NK-92 (cell line): ENCODE data around the gene TNFRSF14.

ENCODE experiments used
- DNase-seq: peaks from one replicate; lab custom pipeline; 2025; ENCODE audit not compliant: unreplicated experiment; lab: John Stamatoyannopoulos, UW

TNFRSF14 gene

DNA sequence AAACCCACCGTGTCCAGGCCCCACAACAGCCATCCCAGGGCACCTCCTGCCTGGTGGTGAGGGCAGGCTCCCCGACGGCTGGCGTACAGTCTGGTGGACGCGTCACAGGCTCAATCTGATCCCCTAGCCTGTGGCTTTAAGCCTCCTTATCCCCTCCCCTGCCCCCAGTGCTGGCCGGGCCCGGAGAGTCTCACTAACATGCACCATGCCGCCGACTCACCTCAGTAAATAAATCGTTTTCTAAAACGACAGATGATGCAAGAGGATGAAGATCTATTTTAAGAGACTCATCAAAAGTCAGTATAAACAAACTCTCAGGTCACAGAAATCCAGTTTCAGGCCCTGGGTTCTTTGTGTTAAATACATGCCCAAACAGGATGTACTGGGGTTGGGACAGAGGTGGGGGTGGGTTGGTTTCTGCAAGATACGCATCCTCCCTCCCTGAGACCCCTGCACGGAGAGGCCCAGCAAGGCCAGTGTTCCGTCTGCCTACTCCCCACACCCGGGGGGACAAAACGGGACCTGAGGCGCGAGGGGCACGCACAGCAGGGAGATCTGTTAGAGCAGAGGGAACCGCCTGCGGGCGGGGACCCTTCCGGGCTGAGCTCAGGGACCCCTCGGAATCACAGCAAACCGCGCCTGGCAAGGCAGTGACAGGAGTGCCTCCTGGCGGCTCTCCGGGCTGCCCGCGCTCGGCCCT is 32.8 kb upstream of the TNFRSF14 start:
- no peak for DNase-seq

- DNase-seq: no peak
Measured at GRCh38 chr1:2523891-2524609, 32.1 kb upstream of the TNFRSF14 start.

- DNase-seq: no peak
Measured at GRCh38 chr1:2525572-2525919, 30.6 kb upstream of the TNFRSF14 start.

DNA sequence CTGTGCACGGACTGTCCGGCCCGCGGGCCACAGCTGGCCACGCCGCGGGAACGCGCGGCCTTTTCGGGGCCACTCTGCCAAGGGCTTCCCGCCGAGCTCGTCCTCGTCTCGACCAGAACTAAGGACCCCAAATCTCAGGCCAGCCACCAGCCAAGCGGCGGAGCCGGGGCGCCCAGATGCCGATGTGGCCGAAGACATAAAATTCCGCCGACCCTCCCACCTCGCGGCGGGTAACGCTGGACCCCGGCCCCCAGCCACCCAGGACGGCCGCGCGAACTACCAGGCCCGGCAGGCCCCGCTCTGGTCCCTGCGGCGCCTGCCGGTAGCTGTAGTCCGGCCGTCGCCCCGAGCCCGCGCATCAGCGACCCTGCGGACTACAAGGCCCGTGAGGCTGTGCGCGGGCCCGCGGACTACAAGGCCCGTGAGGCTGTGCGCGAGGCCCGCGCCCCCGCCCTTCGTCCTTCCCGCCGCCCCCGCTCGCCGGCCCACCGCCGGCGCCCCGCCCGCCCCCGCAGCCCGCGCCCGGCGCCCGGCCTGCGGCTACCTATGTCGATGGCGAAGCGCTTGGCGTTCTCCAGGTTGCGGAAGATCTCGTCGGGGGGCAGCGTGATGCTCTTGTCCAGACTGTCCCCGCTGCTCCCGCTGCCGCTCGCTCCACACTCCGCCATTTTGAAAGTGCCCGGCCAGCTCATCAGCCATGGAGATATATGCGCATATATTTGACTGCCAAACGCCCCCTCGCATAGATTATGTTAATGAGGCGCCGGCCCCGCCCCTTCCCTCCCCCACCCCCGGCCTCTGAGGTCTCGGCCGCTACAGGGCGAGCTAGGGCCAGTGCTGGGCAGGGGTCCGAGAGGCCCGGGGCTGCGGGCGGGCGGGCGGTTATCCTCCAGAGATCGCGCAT is 30.0 kb upstream of the TNFRSF14 start, which contains the start of gene PANK4:
Gene PANK4, minus strand, starts transcription at position 677 of the 904 bp plus-strand sequence. Its CDS starts 9 bp downstream, at position 668.
- DNase-seq: no peak

DNA sequence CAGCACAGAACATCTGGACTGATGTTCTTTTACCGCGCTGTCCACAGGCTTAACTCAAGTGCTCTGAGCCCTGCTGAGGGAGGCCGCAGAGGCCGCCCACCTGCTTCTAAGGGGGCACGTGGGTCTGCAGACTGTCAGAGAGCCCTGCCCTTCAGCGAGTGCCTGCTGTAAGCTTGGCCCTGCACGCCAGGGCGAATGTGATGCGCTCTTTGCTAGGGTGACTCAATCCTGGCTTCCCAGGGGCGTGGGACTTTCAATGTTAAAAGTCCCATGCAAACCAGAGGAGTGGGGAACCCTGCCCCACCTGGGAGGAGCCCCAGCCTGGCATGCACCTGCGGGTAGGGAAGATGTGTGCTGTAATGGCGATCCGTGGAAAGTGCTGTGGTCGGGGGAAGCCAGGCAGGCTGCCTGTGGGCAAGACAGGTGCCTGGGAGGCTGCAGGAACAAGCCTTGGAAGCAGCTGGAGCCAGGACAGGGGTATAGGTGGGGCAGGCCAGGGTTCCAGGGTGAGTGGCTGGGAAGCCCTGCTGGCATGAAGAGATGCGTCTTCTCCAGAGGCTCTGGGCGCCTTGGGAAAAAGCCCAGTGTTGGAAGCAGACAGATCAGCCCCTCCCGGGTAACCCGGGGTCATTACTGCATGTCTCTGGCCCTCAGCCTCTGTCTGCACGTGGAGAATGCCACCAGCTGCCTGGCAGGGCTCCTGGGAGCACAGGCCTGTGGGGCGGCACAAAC is 29.2 kb upstream of the TNFRSF14 start:
- DNase-seq: no peak

GRCh38 chr1:2527556-2527860 is 28.7 kb upstream of the TNFRSF14 start:
- no peak for DNase-seq

- DNase-seq: no peak
Measured at GRCh38 chr1:2528016-2528415, 28.2 kb upstream of the TNFRSF14 start.

- no peak for DNase-seq
Measured at GRCh38 chr1:2528611-2528965, 27.6 kb upstream of the TNFRSF14 start.

- no peak for DNase-seq
Measured at GRCh38 chr1:2528966-2529783, 27.0 kb upstream of the TNFRSF14 start.

- DNase-seq: no peak
Measured at GRCh38 chr1:2529784-2530512, 26.2 kb upstream of the TNFRSF14 start, which contains the start of gene HES5. Gene HES5, minus strand, starts transcription at chr1:2530263. Its CDS starts 99 bp downstream, at chr1:2530164.

DNA sequence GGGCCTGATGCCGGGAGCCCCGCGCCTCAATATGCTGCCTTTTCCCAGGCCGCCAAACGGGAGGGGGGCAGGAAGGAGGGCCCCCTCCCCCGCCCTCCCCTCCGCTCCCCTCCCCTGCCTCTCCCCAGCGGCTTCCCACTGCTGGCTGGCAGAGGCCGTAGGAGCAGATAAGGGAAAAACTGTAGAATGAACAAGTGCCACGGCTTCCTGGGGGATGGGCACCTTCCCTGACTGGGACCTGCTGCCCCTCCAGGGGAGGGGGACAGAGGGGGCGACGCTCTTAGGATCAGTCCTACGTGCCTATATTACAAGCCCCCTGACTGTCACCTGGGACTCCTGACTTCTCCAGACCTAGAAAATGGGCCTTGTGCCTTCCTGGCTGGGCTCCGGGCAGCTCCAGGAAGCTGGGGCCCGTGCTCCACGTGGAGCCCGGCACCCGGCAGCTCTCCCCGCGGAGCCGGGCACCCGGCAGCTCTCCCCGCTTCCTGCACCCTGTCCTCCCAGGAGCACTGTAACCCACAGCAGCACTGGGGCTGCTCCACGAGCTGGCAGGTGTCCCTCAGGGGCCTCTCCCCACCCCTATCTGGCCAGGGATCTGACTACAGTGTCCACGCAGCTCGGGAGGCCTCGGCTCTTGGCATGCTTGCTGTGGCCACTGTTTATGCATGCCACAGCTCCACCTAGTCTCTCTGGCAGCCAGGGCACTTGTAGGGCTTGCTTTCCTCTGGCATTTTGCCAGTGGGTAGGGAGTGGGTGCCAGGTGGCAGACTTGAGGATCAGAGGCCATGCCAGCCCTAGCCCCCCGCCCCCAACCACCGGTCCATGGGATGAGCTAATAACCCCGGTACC is 25.4 kb upstream of the TNFRSF14 start:
- DNase-seq: no peak

DNA sequence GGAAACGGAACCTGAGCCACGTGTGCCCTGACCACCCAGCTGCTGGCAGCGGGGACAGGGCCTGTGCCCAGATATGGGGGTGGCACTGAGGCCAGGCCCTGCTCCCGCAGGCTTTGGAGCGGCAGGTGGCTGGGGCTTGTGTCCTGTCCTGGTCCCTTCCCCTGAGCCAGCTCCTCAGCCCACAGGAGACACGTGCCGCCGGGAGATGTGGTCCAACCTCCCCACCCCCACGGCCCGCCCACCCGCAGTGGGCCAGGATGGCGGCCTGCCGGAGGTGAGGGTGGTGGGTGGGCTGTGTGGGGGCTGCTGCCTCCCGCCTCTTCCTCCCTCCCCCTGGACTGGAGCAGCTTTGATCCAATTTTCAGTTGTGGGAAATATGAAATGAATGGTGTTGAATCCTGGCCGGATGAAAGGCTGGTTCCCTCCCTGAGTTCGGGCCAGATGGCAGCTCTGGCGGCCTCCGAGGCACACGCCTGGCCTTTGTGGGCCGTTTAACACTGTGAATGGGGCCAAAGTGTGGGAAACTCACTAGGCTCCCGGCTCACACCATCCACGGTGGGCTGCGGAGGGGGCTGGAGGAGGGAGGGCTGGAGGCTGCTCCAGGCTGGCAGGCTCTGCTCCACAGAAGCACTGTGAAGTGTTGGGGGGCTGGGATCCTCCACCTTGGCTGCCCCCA is 23.5 kb upstream of the TNFRSF14 start:
- DNase-seq: no peak

- no peak for DNase-seq
Measured at GRCh38 chr1:2533365-2533764, 22.8 kb upstream of the TNFRSF14 start.

DNA sequence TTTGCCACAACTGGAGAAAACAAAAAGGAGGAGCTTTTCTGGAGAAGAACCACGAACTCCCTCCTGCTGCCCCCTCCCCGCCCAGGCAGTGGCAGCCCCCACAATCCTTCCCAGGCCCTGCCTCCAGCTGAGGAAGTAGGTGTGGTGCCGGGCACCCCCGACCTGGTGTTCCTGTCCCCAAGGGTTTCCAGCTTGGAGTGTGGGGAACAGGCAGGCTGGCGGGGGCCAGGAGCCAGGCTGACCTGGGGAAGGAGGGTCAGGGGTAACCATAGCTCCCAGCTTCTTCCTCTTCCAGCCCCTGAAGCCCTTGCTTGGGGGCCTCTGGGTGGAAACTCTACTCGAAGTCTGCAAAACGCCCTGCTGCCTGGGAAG is 21.9 kb upstream of the TNFRSF14 start:
- DNase-seq: no peak

DNA sequence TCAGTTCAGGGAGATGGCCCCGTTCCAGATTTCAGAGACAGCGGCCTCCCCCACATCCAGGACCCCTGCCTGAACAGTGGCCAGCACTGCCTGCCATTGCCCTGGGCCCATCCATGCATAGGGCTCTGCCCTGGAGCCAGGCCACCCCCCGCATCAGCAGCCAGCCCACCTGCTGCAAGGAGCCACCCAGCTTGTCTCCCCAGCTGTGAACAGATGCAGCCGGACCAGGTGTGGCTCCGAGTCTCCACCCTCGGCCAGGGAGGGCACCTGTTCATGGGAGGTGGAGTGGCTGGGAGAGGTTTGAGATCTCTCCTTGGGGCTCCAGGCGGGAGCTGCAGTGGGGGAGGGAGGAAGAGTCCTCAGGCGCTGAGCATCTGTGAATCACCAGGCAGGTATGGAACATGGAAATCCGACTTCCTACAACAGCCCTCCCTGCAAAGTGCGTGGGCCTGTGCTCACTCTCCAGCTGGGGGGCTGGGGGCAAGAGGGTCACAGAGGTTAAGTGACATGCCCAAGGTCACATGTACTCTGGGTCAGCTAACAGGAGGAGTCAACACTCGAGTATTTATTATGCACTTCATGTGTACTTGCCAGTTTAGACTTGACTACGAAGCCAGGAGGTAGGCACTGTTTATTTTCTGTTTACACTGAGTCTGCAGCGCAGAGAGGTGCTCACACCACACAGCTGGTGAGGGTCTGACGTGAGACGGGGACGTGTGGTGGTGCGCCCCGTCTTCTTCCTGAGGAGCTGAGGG is 21.3 kb upstream of the TNFRSF14 start:
- no peak for DNase-seq

- DNase-seq: no peak
Measured at GRCh38 chr1:2535455-2535854, 20.7 kb upstream of the TNFRSF14 start.

DNA sequence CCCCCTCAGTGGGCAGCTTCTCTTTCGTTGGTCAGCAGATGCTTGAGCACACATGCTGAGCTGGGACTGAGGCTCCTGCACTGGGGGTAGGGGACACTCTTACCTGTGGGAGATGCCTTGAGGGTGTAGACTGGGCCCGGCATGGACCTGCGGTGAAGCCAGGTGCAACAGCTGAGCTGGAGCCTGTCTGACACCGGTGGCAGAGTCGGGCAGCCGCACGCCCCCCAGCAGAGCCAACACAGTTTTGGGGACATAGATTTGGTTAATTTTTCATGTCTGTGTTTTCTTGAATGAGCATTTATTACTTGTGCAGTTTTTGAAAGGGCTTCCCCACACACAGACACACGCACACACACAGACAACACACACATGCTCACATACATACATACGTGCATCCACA is 20.2 kb upstream of the TNFRSF14 start:
- DNase-seq: no peak

DNA sequence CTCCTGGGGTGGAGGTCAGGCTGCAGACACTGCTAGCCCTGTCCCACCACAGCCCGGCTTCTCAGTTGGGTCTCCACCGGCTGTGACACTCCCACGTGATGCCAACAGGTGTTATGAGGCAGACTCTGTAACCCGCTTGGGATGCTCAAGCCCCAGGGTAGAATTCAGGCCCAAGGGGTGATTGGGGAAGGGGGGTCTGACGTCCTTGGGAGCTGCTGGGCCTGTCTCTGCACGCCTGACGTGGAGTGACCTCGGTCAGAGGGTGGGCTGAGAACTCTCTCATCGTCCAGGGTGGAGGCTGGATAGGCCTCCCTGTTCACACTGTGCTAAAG is 18.4 kb upstream of the TNFRSF14 start:
- no peak for DNase-seq
